8988T (cell line): Measurements from ENCODE around the gene C8G.
A peak's percentile ranks its signal among the peaks of the same experiment; 100 is the strongest.

Experiments
- DNase-seq: peaks from one replicate; pipeline ENCODE4 v3.0.0; 2011

The C8G gene

DNA sequence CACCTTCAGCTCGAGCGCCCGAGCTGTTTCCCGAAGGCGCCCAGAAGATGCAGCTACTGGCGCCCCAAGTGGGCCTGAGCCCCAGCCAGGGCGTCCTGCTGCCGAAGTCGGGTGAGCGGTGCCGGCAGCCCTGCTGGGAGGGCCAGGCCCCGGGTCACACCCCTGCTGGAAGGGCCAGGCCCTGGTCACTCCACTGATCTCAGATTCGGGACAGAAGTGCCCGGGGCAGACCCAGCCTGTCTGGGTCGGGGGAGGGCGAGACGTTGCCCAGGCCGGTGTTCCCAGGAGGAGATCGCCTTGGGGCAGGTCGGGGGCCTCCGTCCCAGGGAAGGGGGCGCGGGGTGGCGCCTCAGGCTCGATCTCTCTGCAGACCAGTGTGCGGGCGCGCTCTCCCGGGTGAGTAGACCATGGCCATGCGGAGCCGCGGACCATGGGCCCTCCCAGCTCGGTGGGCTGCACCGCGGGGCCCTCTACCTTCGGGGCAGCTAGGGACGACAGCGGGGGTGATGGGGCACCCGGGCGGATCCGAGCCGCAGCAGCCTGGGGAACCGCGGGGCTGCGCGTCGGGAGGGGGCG lies 40.1 kb downstream of the C8G start:
- DNase-seq: no peak

DNA sequence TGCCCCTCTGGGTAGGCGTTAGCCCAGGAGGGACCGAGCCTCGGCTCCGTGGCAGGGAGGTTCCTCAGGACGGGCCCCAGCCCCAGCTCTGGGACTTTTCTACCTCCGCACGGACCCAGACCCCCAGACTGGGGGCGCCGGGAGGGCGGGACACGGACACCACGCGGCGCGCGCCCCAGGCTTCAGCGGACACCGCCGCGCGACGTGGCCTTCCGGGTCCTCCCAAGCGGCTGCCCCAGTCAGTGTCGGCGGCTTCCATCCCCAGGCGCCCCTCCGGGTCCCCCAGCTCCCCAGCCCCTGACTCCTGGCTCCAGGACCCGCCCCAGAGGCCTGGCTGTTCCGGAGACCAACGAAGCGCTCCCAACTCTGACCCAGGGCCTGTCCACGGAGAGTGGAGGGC lies 40.8 kb downstream of the C8G start:
- no peak for DNase-seq

GRCh38 chr9:136988872-136989271 lies 43.8 kb downstream of the C8G start:
- no peak for DNase-seq

DNA sequence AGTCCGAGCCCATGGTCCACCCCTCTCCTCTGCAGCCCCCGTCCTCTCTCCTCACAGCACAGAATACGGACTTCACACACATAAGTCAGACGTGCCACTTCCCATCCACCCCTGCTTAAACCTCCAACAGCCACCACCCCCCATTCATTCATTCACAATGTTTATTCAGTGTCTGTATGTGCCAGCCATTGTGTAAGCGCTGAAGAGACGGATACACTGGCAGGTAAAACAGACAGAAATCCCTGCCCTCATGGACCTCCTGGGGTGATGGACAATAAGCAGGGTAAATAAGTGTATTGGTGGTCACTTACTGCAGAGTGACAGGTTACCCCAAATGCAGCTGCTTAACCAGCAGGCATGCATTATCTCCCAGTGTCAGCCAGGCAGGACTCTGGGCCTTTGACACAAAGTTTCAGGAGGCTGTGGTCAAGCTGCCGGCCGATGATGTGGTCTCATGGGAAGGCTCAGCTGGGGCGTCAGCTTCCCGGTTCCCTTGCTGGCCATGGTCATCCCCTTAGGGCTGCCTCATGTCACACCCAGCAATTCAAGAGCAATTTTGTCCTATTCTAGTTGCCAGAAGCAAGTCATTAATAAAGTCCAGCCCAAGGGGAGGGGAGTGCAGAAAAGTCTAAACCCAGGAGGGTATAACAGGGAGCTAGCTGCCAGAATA lies 45.3 kb downstream of the C8G start:
- DNase-seq: no peak

DNA sequence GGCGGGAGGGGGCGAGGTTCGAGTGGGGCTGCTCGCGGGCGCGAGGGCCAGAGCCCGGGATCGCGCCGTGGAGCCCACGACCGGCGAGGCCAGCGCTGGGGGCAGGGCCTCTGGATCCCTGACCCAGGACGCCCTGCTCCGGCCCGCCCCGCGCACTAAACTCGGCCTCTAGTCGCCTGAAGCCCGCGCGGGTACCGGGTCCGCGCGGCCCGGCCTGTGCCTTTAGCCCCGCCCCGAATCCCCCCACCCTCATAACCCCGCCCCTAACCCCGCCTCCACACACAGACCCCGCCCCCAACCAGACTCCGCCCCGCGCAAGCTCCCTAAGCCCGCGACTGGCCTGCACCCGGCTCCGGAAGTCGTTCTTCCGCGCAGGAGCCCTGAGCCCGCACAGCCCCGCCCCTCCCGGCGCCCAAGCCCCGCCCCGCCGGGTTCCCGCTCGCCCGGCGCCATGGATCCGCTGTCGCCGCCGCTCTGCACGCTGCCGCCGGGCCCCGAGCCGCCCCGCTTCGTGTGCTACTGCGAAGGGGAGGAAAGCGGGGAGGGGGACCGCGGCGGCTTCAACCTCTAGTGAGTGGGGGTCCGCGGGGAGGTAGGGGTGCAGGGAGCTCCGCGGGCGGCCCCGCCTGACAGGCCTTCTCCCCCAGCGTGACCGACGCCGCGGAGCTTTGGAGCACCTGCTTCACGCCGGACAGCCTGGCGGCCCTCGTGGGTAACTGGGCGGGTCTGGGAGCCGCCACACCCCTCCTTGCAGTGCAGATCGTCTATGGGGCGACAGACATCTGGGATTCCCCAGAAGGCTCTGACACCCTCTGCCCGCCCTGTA lies 47.2 kb downstream of the C8G start, which contains the start of gene PAXX:
PAXX (plus strand) TSS at position 430 of the 826 bp plus-strand sequence; CDS start at position 452, 22 bp downstream.
- peak; percentile 99 for DNase-seq

DNA sequence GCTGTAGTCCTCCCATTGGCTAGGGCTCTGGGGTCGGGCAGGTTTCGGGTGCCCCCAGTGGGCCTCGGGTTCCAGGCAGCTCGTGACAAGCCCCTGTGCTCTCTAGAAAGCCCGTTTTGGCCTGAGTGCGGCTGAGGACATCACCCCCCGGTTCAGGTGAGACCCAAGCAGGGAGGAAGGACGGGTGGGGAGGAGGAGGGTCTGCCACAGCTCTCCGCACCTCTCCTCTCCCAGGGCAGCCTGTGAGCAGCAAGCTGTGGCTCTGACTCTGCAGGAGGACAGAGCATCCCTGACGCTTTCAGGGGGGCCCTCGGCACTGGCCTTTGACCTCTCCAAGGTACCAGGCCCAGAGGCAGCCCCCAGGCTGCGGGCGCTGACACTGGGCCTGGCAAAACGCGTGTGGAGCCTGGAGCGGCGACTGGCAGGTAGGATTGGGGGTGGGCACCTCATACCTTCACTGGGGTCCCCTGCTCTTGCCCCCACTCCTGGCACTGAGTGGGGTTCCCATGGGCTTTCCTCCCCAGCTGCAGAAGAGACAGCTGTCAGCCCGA lies 47.9 kb downstream of the C8G start:
- no peak for DNase-seq

DNA sequence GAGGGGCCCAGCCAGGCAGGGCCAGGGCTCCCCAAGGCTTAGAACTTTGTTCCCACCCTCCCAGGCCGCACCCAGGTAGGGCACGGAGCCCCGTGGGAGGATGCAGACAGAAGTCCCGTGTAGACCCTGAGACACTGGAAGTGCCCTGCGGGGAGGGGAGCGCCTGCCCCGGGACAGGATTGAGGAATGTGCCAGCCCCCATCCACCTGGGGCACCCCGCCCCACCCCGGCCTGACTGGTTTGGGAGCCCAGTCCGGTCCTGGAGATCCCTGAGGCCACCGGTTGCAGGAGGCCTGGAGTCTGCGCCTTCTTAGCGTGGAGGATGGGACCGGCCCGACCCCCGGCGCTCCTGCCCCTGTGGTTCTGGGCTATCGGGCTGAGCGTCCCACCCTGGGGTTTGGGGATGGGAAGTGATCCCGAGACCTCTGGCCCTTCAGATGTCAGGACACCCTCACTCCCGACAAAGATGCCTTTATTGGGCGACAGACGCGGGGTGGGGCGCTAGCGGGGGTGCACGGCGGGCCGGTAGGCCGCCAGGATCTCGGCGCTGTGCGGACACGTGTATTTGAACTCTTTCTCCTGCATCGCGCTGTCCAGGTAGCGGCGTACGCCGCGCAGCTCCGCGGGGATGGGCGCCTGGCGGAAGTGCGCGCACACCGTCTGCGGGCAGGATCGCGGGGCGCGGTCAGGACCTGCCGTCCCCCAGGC lies 49.3 kb downstream of the C8G start:
- DNase-seq: no peak

- DNase-seq: no peak
These were observed 49.8 kb downstream of the C8G start for GRCh38 chr9:136994888-136995230.

DNA sequence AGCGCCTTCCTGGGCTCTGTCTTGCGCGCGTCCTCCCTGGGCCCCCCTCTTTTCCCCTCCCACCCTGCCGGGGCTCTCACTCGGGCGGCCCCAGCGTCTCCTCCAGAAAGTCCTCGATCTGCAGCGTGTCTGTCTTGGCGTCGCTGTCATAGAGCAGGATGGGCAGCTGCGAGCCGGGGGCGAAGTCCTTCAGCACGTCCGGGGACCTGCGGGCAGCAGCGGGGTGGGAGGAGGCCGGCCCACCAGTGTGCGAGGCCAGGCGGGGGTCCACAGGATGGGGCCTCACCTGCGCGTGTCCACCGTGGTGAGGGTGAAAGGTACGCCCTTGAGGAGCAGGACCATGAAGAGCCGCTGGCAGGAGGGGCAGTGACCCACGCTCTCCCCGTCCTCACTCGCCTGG lies 50.3 kb downstream of the C8G start:
- DNase-seq: no peak

DNA sequence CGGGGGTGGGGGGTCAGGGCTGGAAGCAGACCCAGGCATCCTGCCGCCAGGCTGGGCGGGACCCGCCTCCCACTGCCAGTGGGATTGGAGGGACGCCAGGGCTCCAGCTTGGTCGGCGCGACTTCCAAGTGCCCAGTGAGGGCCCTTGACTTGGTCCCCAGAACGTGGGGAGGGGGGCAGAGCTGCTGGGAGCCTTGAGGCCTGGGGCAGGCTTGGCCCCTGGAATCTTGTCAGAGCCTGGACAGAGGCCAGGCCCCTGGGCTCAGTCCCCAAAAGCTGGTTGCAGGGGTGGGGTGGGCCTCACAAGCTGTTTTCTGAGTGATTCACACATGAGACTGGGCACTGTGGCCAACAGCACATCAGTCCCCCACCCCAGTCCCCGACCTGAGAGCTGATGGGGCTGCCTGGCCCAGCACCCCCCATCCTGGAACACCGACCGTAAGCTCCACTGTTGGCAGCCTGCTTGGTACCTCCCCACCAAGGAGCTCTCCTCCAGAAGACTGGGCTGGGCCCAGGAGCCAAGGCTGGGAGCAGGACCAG lies 50.8 kb downstream of the C8G start:
- peak; percentile 80 for DNase-seq
